ENCODE data around the gene XCR1.

GRCh38 chr3:45994419-45995235 is 32.7 kb downstream of the XCR1 start:
- TF ChIP-seq CTCF (IDR thresholded peaks at IDR 0.05): no peak
- no peak for TF ChIP-seq POLR2A (IDR thresholded peaks at IDR 0.05)
